HG03139 (cell line): ENCODE measurements around the gene TFF3.
"Not testable (repeated sequence)": the region's sequence is repeated elsewhere in the genome, so short reads cannot be mapped to it uniquely, and the experiment has no call there.

Experiments used
- ATAC-seq: cut with Tn5 transposase; IDR thresholded peaks from one replicate; pipeline ENCODE4 v1.9.1; 2021; ENCODE audit not compliant: unreplicated experiment

TFF3 gene

GRCh38 chr21:42306366-42307035, 8.7 kb downstream of the TFF3 start:
- ATAC-seq = no peak

- no peak for ATAC-seq
These were observed 9.5 kb downstream of the TFF3 start for GRCh38 chr21:42305707-42306147.

DNA sequence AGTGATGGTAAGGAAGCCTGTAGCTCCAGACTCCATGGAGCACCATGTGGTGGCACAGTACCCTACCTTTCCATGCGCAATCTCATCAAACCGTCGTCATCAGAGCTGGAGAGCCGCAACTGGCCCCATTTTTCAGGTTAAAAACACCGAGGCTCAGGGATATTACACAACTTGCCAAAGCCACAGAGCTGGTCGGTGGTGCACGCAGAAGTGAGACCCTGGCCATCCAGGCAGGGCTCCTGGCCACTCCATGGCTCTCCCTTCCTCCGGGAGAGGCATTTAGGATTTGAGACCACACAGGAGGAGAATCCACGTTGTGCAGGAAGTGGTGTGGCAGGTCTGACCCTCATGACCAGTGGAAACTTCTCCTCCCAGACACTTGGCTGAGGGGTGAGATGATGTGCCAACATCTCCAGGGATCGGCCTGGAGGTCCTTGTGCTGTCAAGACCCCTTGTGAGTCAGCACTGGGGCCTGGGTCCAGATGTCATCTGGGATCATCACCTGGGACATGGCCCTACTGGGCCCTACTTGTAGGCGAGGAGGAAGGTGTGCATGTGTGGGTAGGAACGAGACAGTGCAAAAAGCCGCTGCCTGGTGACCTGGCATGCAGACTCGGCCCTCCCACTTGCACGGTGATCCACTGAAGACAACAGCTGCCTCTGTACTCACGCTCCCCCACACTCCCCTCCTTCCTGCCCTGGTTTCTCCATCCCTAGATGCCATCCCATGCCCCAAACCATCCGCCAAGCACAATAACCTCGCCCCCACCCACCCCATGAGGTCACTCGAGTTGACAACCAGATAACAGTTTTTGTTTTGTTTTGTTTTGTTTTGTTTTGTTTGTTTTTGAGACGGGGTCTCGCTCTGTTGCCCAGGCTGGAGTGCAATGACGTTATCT, 10.4 kb downstream of the TFF3 start:
- ATAC-seq = no peak

DNA sequence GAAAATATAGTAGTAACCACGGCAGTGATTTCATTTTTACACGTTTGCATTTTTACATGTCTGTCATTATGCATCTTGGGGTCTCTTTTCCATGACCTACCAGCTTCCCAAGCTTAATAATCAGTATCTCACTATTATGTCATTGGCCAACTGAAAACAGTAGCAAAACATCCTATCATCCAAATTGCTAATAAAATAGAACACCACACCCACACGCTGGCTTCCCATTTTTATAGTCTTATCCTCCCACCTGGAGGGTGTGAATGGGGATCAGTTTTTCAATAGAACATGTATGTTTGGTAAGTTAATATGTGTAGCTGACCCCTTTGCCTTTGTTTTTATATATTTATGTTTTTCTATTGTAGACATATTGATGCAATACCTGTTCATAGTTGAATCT, 11.8 kb downstream of the TFF3 start:
- no peak for ATAC-seq

- no peak for ATAC-seq
These were observed 12.4 kb downstream of the TFF3 start for GRCh38 chr21:42302794-42303193.

DNA sequence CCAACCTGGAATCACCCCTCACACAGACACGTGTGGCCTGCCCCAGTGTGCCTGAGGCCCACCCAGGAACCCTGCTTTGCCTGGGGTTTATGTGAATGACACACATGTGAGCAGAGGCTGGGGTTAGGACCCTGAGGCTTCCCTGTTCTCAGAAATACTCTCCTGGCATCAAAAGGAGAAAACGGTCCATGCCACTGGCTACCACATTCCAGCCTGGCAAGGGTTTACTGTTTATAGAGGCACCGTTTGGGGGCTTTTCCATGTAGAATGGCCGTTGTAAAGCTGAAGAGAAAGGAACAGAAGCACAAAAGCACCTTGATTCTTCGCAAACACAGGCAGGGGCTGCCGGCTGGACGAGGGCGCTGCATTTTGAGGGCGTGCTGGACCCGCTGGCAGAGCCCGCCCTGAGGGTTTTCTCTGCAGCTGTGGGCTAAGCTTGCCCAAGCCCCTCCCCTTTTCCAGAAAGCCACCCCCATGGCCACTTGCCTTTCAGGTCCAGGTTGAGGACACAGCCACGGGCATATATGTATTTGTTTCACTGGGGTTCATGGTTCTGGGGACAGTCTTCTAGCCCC, 13.0 kb downstream of the TFF3 start:
- no peak for ATAC-seq

DNA sequence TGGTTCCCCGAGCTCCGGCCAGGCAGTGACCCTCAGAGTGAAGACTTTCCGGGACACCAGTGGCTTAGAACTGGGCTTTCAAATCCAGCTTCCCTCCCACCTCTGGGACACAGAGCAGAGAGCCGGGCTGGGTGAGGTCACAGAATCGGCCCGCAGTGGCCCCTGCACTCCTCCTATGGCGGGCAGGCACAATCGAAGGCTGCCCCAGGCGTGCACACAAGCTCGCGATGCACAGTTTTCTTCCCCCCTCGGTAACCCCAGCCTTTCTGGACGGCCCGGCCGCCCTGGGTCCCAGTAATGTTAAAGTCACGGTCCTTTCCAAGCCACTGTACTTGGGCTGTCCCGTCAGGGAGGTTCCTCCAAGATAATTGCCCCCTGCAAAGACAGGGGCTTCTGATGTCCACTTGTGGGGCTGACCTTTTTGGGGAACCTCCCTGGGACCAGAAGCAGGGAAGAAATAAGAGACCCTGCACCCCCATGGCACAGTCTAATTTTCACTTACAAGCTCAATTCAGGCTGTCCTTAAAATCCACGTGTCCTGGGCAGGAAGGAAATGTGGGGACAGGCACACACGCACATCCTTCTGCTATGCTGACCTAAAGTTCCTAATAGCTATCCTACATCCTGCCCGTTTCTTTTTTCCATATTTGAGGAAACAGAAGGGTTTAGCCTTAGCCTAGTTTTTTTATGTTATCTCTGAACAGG, 13.7 kb downstream of the TFF3 start:
- no peak for ATAC-seq

- ATAC-seq = no peak
These were observed 14.3 kb downstream of the TFF3 start for GRCh38 chr21:42300956-42301355.

GRCh38 chr21:42300045-42300583, 15.1 kb downstream of the TFF3 start:
- no peak for ATAC-seq

DNA sequence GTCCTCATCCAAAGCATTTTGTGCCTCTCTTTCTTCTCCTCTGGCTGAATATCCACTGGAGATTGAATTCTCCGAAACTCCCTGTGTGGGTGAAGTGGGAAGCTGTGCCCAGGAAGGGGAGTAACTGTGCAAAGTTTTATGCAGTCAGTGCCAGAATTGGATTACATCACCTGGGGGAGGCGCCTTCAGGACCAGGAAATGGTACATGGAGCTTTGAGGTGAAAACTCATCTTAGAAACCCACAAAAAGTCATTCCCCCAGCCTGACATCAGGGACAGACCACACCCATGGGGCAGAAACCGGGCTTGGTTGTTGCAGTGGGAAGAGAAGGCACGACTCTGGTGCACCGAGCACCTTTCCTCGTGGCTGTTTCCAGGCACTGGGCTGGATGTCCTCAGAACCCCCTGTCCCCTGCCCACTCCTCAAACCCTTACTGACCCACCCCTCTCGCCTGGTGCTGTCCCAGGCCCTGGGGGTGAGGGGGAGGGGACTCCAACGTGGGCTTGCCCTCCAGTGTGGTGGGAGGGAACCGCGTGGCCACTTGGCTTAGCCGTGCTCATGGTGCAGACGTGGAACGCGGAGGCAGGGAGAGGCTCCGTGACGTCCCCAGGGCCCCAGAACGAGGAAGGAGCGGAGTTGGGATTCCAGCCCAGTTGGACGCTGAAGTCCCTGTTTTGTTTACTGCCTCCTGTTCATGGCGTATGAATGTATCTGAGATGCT, 15.7 kb downstream of the TFF3 start:
- ATAC-seq = no peak

- ATAC-seq = no peak
These were observed 16.6 kb downstream of the TFF3 start for GRCh38 chr21:42298657-42299056.

DNA sequence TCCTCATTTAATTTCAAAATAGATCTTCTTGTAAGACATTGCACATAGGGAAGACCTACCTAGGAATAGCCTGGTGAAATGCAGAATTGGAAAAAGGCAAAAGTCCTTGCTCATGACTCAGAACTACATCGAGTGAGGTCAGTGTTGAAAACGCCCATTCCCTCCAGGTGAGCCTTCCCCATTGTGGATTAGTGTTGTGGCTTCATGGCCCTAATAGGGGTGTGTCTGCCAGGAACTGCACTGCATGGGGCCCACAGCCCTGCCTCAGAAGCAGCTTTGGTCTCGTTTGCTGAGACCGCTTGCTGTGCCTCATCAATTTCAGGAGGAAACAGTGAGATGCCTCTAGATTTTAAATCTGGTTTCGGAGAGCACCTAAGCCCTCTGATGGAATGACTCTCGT, 17.0 kb downstream of the TFF3 start:
- ATAC-seq = no peak

GRCh38 chr21:42297377-42297776, 17.8 kb downstream of the TFF3 start:
- no peak for ATAC-seq

DNA sequence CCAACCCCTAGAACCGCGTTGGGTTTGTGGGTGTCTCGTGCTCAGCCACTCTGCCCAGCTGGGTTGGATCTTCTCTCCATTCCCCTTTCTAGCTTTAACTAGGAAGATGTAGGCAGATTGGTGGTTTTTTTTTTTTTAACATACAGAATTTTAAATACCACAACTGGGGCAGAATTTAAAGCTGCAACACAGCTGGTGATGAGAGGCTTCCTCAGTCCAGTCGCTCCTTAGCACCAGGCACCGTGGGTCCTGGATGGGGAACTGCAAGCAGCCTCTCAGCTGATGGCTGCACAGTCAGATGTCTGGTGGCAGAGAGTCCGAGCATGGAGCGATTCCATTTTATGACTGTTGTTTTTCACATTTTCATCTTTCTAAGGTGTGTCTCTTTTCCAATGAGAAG, 18.7 kb downstream of the TFF3 start:
- ATAC-seq = no peak

- ATAC-seq = no peak
These were observed 19.4 kb downstream of the TFF3 start for GRCh38 chr21:42295845-42296244.

GRCh38 chr21:42294273-42294880, 20.8 kb downstream of the TFF3 start:
- ATAC-seq = no peak

DNA sequence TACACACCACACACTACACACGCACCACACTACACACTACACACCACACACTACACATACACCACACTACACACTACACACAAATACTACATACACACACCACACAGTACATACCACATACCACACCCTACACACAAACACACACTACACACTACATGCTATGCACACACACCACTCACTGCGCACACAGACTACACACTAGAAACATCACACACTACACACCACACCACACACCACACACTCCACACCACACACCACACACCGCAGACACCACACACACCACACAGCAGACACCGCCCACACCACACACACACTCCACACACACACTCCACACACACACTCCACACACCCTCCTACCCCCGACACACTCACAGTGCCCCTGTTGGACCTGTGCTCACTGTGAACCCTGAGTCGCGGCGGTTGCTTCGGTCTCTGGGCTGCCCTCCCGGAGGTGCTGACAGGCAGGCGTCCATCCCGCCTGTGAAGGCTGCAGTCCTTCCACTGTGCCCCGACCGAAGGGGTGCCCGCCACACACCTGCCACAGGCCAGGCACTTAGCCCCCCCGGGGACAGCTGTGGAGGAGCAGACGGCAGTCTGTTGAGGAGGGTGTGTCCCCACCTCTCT, 21.4 kb downstream of the TFF3 start:
- ATAC-seq = no peak

DNA sequence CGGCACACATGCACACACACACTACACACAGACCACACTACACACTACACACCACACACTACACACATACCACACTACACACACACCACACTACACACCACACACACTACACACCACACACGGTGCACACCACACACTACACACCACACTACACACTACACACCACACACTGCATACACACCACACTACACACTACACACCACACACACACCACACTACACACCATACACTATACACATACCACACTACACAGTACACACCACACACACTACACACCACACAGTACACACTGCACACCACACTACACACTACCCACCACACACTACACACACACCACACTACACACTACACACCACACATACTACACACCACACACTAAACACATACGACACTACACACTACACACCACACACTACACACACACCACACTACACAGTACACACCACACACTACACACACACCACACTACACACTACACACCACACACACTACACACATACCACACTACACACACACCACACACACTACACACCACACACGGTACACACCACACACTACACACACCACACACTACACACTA, 22.6 kb downstream of the TFF3 start:
- not testable (repeated sequence) for ATAC-seq
